ENCODE results near the gene HMX1.

The HMX1 gene

GRCh38 chr4:8871417-8872401 lies at the start of gene HMX1:
HMX1 (minus strand) TSS chr4:8871839; CDS start chr4:8871614, 225 bp downstream.
- no peak for DNase-seq

GRCh38 chr4:8920969-8921368 lies 49.3 kb upstream of the HMX1 start:
- DNase-seq: no peak

- DNase-seq: no peak
Measured at GRCh38 chr4:8920289-8920965, 48.8 kb upstream of the HMX1 start.

- DNase-seq: no peak
Measured at GRCh38 chr4:8919651-8920288, 48.1 kb upstream of the HMX1 start.

GRCh38 chr4:8917868-8918783 lies 46.5 kb upstream of the HMX1 start:
- peak; percentile 33 for DNase-seq

- no peak for DNase-seq
Measured at GRCh38 chr4:8917321-8917811, 45.7 kb upstream of the HMX1 start.

- no peak for DNase-seq
Measured at GRCh38 chr4:8916906-8917305, 45.3 kb upstream of the HMX1 start.

- DNase-seq: no peak
Measured at GRCh38 chr4:8916351-8916885, 44.8 kb upstream of the HMX1 start.

GRCh38 chr4:8915201-8916200 lies 43.9 kb upstream of the HMX1 start:
- no peak for DNase-seq

- no peak for DNase-seq
Measured at GRCh38 chr4:8914461-8915171, 43.0 kb upstream of the HMX1 start.

- DNase-seq: no peak
Measured at GRCh38 chr4:8913858-8914460, 42.3 kb upstream of the HMX1 start.

- DNase-seq: no peak
Measured at GRCh38 chr4:8913121-8913857, 41.6 kb upstream of the HMX1 start.

GRCh38 chr4:8912506-8912905 lies 40.9 kb upstream of the HMX1 start:
- no peak for DNase-seq

GRCh38 chr4:8912089-8912455 lies 40.4 kb upstream of the HMX1 start:
- DNase-seq: no peak

- DNase-seq: no peak
Measured at GRCh38 chr4:8911316-8912088, 39.9 kb upstream of the HMX1 start.

GRCh38 chr4:8910822-8911315 lies 39.2 kb upstream of the HMX1 start:
- no peak for DNase-seq

GRCh38 chr4:8910100-8910821 lies 38.6 kb upstream of the HMX1 start:
- no peak for DNase-seq
